Measurements from ENCODE around the gene ANKDD1B. TPM values are rescaled to one million over a fixed set of nuclear protein-coding genes. Genes with fewer than 3 reads are reported as not detected.

The ANKDD1B gene
- total RNA-seq, 1 experiment from 2014 or later: 0.10 TPM

- ChIA-PET POLR2A (no interaction called here), CTCF (no interaction called here)
- TF ChIP-seq POLR2AphosphoS5 (IDR thresholded peaks at IDR 0.05; ENCODE audit: low read depth, low read length): no peak
- no peak for TF ChIP-seq REST (IDR thresholded peaks at IDR 0.05; ENCODE audit: insufficient read depth in 1 of 2, low read depth in 2 of 2, low read length in 1 of 2)
- no peak for TF ChIP-seq CTCF (IDR thresholded peaks at IDR 0.05)
- TF ChIP-seq TCF7L2 (IDR thresholded peaks at IDR 0.05; ENCODE audit: low read depth, low read length): no peak
- no peak for TF ChIP-seq SIN3A (IDR thresholded peaks at IDR 0.05; ENCODE audit: borderline replicate concordance, insufficient read depth, low read depth, low read length)
- in situ Hi-C loops (cut with HindIII; ENCODE audit: low pct_unique_long_range_greater_than_20kb, low sequenced_read_pairs): no loop called here
- Histone ChIP-seq H3K36me3 (ENCODE audit: control insufficient read depth, insufficient read depth, low read length) (no peaks in the 10 kb centered on the region), H3K9me3 (ENCODE audit: control insufficient read depth, insufficient read depth, low read depth, low read length) (peaks cover 3% of the 10 kb centered on the region; the same call in 1 of the 2 replicates), H3K27ac (ENCODE audit: low read length) (no peak overlapping the region), H3K27me3 (ENCODE audit: control insufficient read depth, insufficient read depth, low read length) (no peaks in the 10 kb centered on the region), H3K4me1 (ENCODE audit: control insufficient read depth, insufficient read depth, low read length) (no peaks in the 10 kb centered on the region), H3K4me3 (ENCODE audit: low read depth in 2 of 2, low read length in 2 of 2) (no peak overlapping the region)
- intact Hi-C loops (cut with micrococcal nuclease; ENCODE audit: unreplicated experiment): no loop called here
- ATAC-seq (no peak), DNase-seq (ENCODE audit: low read depth, low spot score) (no peak)
- no TSS peak for BruUV-seq (replicated peaks)
Observed at GRCh38 chr5:75637949-75638348, 26.7 kb downstream of the ANKDD1B start.

GRCh38 chr5:75639535-75640311 is 28.5 kb downstream of the ANKDD1B start:
- in situ Hi-C loops (cut with HindIII; ENCODE audit: low pct_unique_long_range_greater_than_20kb, low sequenced_read_pairs): no loop called here
- TF ChIP-seq CTCF (IDR thresholded peaks at IDR 0.05) (no peak), SIN3A (IDR thresholded peaks at IDR 0.05; ENCODE audit: borderline replicate concordance, insufficient read depth, low read depth, low read length) (no peak), TCF7L2 (IDR thresholded peaks at IDR 0.05; ENCODE audit: low read depth, low read length) (no peak), POLR2AphosphoS5 (IDR thresholded peaks at IDR 0.05; ENCODE audit: low read depth, low read length) (no peak), REST (IDR thresholded peaks at IDR 0.05; ENCODE audit: insufficient read depth in 1 of 2, low read depth in 2 of 2, low read length in 1 of 2) (no peak)
- intact Hi-C loops (cut with micrococcal nuclease; ENCODE audit: unreplicated experiment): no loop called here
- DNase-seq (ENCODE audit: low read depth, low spot score): no peak
- H3K27me3 ChIP-seq (ENCODE audit: control insufficient read depth, insufficient read depth, low read length): no peaks in the 10 kb centered on the region
- H3K36me3 ChIP-seq (ENCODE audit: control insufficient read depth, insufficient read depth, low read length): no peaks in the 10 kb centered on the region
- POLR2A ChIA-PET: no interaction called here
- H3K4me3 ChIP-seq (ENCODE audit: low read depth in 2 of 2, low read length in 2 of 2): no peak overlapping the region
- peaks cover 3% of the 10 kb centered on the region; the same call in 1 of the 2 replicates for H3K9me3 ChIP-seq (ENCODE audit: control insufficient read depth, insufficient read depth, low read depth, low read length)
- BruUV-seq (replicated peaks): no TSS peak
- no peak overlapping the region for H3K27ac ChIP-seq (ENCODE audit: low read length)
- H3K4me1 ChIP-seq (ENCODE audit: control insufficient read depth, insufficient read depth, low read length): no peaks in the 10 kb centered on the region
- CTCF ChIA-PET: no interaction called here
- no peak for ATAC-seq

All from Panc1 (cell line).